GM19025 (cell line): ENCODE measurements around the gene HAUS7.

ENCODE experiments used
- ATAC-seq: cut with Tn5 transposase; IDR thresholded peaks from one replicate; pipeline ENCODE4 v1.9.1; 2021; ENCODE audit warnings: mild to moderate bottlenecking, low read depth, moderate library complexity; ENCODE audit not compliant: unreplicated experiment

HAUS7 gene

GRCh38 chrX:153500676-153501280 lies 30.4 kb upstream of the HAUS7 start:
- no peak for ATAC-seq

- ATAC-seq: no peak
Observed at GRCh38 chrX:153499876-153500275, 29.5 kb upstream of the HAUS7 start.

GRCh38 chrX:153499341-153499740 lies 29.0 kb upstream of the HAUS7 start:
- no peak for ATAC-seq

DNA sequence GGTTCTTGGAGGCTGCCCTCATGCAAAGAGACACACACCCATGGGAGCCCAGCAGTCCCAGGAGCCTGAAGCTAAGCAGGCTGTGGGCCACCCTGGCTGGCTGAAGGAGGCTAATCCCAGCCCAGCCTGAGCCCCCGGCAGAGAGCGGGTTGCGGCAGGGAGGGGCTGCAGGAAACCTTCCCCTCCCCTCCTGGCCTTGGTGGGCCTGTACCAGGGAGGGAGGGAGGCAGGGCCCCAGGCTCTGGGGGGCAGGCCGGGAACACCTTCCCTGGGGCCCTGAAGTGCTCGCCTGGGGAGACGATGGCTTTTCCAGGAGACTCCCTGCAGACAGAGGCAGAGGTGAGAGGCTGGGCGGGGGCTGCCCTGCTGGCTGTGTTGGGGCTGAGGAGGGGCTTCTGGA lies 28.1 kb upstream of the HAUS7 start:
- no peak for ATAC-seq

GRCh38 chrX:153496590-153496959 lies 26.2 kb upstream of the HAUS7 start:
- no peak for ATAC-seq

- no peak for ATAC-seq
Observed at GRCh38 chrX:153495903-153496589, 25.7 kb upstream of the HAUS7 start.

DNA sequence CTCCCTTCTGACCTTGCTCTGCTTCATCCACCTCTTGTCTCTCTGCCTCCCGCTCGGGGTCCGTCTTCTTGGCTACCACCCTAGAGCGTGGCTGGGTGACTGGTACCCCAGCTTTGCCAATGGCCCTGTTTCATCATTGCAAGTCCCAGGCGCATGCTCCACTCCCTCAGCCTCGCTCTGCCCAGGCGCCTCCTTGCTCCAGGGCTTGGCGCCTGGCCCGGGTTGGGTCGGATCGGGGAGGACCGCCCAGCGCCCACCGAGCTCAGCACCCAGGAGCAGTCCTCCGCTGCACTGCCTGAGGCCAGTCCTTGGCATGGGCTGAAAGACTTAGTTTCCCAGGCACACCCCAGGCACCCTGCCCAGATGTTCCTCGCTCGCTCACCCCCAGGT lies 25.0 kb upstream of the HAUS7 start:
- no peak for ATAC-seq

- no peak for ATAC-seq
Observed at GRCh38 chrX:153494541-153495361, 24.4 kb upstream of the HAUS7 start, which contains the start of gene BGN. BGN (plus strand) TSS chrX:153494980; CDS start chrX:153504632, 9,652 bp downstream.

DNA sequence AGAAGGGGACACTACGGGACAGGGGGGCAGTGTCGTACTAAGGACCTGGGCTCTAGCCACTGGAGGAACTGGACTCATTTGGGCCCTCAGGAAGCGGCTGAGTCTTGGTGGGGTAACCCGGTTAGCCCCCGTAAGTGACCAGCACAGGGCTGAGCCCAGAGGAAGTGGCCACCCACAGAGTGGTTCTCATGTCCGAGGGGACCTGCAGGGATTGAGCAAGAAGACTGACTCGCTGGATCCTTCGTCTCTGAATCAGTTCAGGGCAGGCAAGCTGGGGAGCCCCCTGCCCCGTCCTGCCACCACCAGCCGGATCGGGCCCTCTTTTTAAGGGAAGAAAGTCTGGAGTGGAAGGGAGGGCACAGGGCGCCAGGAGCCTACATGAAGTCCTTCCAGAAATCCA lies 23.7 kb upstream of the HAUS7 start:
- ATAC-seq: no peak

DNA sequence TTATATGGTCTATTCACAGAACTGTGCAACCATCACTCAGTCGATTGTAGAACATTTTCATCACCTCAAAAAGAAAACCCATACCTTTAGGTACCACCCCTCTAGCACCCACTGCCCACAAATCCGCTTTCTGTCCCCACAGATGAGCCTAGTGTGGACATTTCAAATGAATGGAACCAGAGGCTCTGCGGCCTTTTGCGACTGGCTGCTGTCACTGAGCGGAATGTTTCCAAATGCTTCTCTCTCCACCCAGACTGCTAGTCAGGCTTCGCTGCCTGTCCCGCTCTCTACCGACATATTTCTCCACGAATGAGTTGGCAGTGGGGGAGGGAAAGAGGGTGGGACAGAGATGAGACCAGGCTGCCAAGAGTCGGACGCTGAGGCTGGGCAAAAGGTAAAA lies 22.7 kb upstream of the HAUS7 start:
- no peak for ATAC-seq

DNA sequence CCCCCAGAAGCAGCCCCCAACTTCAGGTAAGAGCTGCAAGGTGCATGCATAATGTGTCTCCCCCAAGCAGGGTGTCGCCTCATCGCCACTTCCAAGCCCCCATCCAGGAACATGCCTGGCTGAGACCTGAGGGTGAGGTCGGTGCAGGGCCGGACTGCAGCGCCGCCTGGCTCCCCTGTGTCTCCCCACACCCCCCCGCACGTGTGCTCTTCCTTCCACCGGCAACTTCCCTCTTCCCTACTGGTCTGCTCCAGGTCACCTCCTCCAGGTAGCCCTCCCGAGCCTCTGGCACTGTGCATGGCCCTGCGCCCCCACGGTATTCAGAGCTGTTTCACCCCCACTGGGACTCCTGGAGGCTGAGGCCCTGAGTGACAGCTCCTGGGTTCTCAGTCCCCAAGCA lies 22.2 kb upstream of the HAUS7 start:
- no peak for ATAC-seq

GRCh38 chrX:153491918-153492317 lies 21.5 kb upstream of the HAUS7 start:
- no peak for ATAC-seq

- no peak for ATAC-seq
Observed at GRCh38 chrX:153491351-153491914, 21.1 kb upstream of the HAUS7 start.

GRCh38 chrX:153490217-153490930 lies 20.0 kb upstream of the HAUS7 start:
- no peak for ATAC-seq

DNA sequence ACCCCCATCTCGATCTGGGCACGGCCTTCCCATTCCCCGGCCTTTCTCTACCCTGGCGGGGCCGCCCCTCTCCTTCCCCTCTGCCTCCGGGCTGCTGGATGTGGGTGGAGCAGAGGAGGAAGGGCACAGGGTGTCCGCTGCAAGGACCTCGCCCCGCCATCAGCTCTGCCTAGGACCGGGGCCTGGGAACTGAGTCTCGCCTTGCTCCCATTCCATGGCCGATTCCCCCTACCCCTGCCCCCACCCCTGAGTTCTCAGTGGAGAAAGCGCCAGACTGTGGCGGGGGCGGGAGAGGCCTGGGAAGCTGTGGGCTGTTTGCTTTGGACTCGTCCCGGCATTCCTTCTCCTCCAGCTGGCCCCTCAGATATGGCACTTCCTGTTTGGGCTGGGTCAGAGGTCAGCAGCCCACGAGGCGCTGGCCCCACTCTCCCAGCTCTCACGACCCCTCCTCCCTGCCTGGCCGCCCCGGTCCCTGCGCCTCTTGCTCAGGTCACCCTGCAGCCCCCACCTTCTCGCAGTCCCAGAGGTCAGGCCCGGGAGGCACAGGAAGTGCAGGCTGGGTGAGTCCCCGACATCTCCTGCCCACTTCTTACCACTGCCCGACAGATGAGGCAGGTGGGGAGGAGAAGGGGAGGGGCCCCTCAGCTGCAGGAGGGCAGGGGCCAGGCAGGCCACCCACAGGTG lies 18.0 kb upstream of the HAUS7 start:
- no peak for ATAC-seq

GRCh38 chrX:153487590-153488071 lies 17.3 kb upstream of the HAUS7 start:
- ATAC-seq: no peak

GRCh38 chrX:153486171-153486570 lies 15.8 kb upstream of the HAUS7 start:
- ATAC-seq: no peak

GRCh38 chrX:153485396-153486080 lies 15.2 kb upstream of the HAUS7 start:
- no peak for ATAC-seq

DNA sequence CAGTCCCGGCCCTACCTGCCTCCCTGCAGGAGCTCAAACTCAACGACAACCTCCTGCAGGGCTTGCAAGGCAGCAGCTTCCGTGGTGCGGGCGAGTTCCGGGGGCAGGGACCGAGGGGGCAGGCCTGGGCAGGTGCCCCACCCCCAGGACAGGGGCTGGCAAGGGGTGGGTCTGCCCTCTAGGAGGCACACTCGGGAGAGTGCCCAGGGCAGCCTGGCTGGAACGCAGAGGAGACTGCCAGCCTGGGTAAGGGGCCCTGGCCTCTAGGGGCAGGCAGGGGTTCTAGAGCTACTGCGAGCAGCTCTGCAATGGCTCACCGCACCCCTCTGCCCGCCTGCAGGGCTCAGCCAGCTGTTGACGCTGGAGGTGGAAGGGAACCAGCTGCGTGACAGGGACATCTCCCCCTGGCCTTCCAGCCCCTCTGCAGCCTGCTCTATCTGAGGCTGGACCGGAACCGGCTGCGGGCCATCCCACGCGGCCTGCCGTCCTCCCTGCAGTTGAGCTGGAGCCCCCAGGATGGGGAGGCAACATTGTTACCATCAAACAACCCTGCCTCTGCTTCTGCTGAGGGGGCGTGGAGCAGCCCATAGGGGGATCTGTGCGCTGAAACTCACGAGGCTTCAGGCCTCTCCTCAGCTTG lies 12.1 kb upstream of the HAUS7 start:
- ATAC-seq: no peak
